VCaP (cell line): ENCODE data around the gene FARS2.

Experiments
- H3K27ac ChIP-seq: fragments of 450-650 bp; 2 replicates; pipeline ENCODE4 v1.5.1; 2017
- TF ChIP-seq, protein P1 (sequence below): fragments of 450-650 bp; conservative IDR thresholded peaks from 2 replicates; pipeline ENCODE4 v1.5.1; 2017; ENCODE audit warnings: mild to moderate bottlenecking, moderate library complexity

The FARS2 gene

DNA sequence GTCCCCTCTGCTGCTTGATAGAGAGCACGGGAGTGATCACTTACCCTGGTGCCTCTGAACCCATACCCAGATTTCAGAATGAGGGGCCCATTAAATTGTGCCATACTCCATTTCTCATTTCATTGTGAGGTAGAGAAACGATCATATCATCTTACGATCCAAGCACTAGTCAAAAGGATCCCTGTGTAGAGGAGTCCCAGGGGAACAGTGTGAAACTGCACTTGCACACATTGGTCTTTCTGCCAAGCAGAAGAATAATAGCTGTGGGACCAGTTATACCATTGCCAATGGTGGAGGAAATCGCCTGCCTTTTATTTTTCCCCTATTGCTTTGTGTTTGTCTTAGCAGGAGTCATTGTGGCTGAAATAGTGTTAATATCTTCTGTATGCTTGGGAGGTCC, 161.9 kb downstream of the FARS2 start:
- TF ChIP-seq, protein P1, sequence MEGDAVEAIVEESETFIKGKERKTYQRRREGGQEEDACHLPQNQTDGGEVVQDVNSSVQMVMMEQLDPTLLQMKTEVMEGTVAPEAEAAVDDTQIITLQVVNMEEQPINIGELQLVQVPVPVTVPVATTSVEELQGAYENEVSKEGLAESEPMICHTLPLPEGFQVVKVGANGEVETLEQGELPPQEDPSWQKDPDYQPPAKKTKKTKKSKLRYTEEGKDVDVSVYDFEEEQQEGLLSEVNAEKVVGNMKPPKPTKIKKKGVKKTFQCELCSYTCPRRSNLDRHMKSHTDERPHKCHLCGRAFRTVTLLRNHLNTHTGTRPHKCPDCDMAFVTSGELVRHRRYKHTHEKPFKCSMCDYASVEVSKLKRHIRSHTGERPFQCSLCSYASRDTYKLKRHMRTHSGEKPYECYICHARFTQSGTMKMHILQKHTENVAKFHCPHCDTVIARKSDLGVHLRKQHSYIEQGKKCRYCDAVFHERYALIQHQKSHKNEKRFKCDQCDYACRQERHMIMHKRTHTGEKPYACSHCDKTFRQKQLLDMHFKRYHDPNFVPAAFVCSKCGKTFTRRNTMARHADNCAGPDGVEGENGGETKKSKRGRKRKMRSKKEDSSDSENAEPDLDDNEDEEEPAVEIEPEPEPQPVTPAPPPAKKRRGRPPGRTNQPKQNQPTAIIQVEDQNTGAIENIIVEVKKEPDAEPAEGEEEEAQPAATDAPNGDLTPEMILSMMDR: no peak
- peak overlapping the region; percentile 19 for H3K27ac ChIP-seq

- H3K27ac ChIP-seq: no peak overlapping the region
- TF ChIP-seq, protein P1: no peak
Measured at GRCh38 chr6:5424726-5425125, 163.4 kb downstream of the FARS2 start.

DNA sequence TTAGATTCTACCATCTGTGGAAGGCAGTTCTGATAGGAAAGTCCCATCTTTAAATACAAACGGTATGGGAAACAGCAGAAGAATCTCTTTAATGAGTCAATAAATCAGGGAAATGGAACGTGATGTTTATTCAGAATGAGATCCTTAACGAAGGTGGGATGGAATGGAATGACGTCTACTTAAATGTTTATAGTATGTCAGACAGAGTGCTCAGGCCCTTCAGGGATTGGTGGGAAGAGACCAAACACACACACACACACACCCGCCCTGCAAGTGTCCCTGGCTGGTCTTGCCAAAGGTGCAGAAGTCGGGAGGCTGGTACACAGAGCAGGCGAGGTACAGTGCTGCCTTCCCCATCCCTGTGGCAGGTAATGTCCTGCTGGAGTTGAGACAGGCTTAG, 164.0 kb downstream of the FARS2 start:
- no peak overlapping the region for H3K27ac ChIP-seq
- TF ChIP-seq, protein P1: no peak

GRCh38 chr6:5425797-5426196, 164.5 kb downstream of the FARS2 start:
- TF ChIP-seq, protein P1: no peak
- H3K27ac ChIP-seq: no peak overlapping the region

GRCh38 chr6:5427586-5427985, 166.3 kb downstream of the FARS2 start:
- H3K27ac ChIP-seq: no peak overlapping the region
- TF ChIP-seq, protein P1: no peak

DNA sequence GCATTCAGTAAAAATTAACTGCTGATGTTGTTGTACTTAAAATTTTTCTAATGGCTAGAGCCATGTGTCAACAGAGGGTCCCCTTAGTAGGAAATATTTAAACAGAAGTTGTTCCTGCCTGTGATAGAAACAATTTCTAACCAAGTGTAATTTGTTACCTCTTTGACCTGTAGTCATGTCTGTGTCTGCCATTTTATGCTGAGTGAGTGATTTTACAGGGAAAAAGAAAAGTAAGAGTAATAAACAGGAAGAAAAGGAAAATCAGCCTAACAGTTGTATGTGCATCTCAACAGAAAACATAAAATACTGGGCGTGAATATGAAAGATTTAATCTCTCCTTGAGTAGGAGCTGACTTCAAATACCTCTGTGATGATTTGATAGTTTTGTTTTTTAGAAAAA, 172.0 kb downstream of the FARS2 start:
- H3K27ac ChIP-seq: no peak overlapping the region
- TF ChIP-seq, protein P1: no peak

- H3K27ac ChIP-seq: no peak overlapping the region
- TF ChIP-seq, protein P1: no peak
Measured at GRCh38 chr6:5435449-5435848, 174.1 kb downstream of the FARS2 start.
